NCI-H226 (cell line): ENCODE data around the gene PTPRA.
A peak's percentile ranks its signal among the peaks of the same experiment; 100 is the strongest.
"Not testable (repeated sequence)": the region's sequence is repeated elsewhere in the genome, so short reads cannot be mapped to it uniquely, and the experiment has no call there.

Experiments
- DNase-seq: peaks from one replicate; pipeline ENCODE4 v3.0.0-alpha.2; 2015

PTPRA gene

GRCh38 chr20:2891343-2891742, 18.1 kb downstream of the PTPRA start:
- no peak for DNase-seq

GRCh38 chr20:2892376-2892775, 19.1 kb downstream of the PTPRA start:
- DNase-seq: no peak

GRCh38 chr20:2894221-2894620, 20.9 kb downstream of the PTPRA start:
- no peak for DNase-seq

- not testable (repeated sequence) for DNase-seq
These were observed 21.9 kb downstream of the PTPRA start for GRCh38 chr20:2895154-2895553.

- no peak for DNase-seq
These were observed 26.0 kb downstream of the PTPRA start for GRCh38 chr20:2899243-2899642.

- no peak for DNase-seq
These were observed 27.7 kb downstream of the PTPRA start for GRCh38 chr20:2900845-2901592.

GRCh38 chr20:2902291-2902690, 29.0 kb downstream of the PTPRA start:
- DNase-seq: no peak

- DNase-seq: no peak
These were observed 29.5 kb downstream of the PTPRA start for GRCh38 chr20:2902818-2903217.

GRCh38 chr20:2903686-2904085, 30.4 kb downstream of the PTPRA start:
- no peak for DNase-seq

- DNase-seq: no peak
These were observed 34.2 kb downstream of the PTPRA start for GRCh38 chr20:2907519-2907918.

- no peak for DNase-seq
These were observed 36.7 kb downstream of the PTPRA start for GRCh38 chr20:2909953-2910352.

GRCh38 chr20:2911200-2911599, 37.9 kb downstream of the PTPRA start:
- DNase-seq: peak; percentile 34

GRCh38 chr20:2914160-2914559, 40.9 kb downstream of the PTPRA start:
- DNase-seq: no peak

GRCh38 chr20:2917266-2917665, 44.0 kb downstream of the PTPRA start:
- DNase-seq: no peak

- DNase-seq: no peak
These were observed 45.1 kb downstream of the PTPRA start for GRCh38 chr20:2918096-2919049.

- no peak for DNase-seq
These were observed 46.4 kb downstream of the PTPRA start for GRCh38 chr20:2919518-2920245.

GRCh38 chr20:2920473-2920872, 47.2 kb downstream of the PTPRA start:
- no peak for DNase-seq

- DNase-seq: no peak
These were observed 48.2 kb downstream of the PTPRA start for GRCh38 chr20:2921506-2921905.

GRCh38 chr20:2922957-2923356, 49.7 kb downstream of the PTPRA start:
- no peak for DNase-seq

- no peak for DNase-seq
These were observed 57.3 kb downstream of the PTPRA start for GRCh38 chr20:2930538-2930937.

GRCh38 chr20:2932498-2932897, 59.2 kb downstream of the PTPRA start:
- DNase-seq: no peak

- DNase-seq: no peak
These were observed 64.6 kb downstream of the PTPRA start for GRCh38 chr20:2937902-2938301.

GRCh38 chr20:2942439-2942838, 69.2 kb downstream of the PTPRA start:
- peak; percentile 2 for DNase-seq
